A549 treated with CORT108297 at 1 μM for 4 hours (cell line): Measurements from ENCODE around the gene KIF7. TPM values are rescaled to one million over a fixed set of nuclear protein-coding genes. Genes with fewer than 3 reads are reported as not detected.

Experiments
- total RNA-seq: library from RNA; stranded (reverse); fragments of 200-300 nt; extraction: Qiagen RNA extraction; gene quantifications from 5 replicates; pipeline ENCODE4 v1.2.3, GENCODE V29; 2022

KIF7 gene
- 3.5 to 5.1 TPM (median 4.4 TPM) in 5 replicates for total RNA-seq

DNA sequence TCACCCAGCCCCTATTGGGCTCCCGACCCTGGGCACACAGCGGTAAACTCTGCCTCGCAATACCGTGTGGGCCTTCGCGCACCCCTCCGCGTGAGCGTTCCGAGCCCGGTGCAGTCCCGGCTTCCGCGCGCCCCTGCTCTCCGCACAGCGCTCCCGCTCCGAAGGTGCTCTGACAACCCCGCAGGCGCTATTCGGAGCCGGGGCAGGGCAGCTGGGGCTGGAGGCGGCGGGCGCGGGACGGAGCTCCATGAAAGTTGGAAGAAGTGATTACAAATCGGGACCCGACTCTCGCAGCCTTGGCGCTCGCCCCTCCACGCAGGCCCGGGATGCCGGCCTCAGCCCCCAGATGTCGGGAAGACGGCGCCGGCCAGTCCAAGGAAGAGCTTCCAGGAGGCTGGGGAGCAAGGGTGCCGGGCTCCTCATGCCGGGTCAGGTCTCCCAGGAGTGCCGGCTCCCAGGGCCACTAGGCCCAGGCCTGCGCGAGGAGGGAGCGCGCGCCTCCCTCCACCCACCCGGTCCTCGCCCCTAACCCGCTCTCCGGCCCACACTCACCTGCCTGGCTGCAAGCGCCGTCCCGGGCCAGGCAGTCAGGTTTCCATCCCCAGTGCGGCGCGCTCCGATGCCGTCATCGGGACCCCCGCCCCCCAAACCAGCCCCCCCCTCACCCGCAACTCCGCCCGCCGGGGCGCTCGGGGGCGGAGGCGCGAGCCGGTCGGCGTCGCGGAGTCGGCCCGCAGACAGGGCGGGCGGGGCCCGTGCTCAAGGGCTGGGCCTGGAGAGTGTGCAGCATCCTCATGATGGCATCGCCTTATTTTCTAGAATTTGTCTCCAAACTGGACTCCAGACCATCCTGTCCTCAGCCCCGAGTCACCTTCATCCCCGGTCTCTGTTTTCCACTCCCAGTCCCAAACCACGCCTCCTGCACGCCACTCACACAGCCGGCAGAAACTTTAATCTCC, at the start of gene KIF7:
KIF7 (minus strand) TSS at position 621 of the 959 bp plus-strand sequence. CDS start 2,537 bp downstream, outside the sequence.

DNA sequence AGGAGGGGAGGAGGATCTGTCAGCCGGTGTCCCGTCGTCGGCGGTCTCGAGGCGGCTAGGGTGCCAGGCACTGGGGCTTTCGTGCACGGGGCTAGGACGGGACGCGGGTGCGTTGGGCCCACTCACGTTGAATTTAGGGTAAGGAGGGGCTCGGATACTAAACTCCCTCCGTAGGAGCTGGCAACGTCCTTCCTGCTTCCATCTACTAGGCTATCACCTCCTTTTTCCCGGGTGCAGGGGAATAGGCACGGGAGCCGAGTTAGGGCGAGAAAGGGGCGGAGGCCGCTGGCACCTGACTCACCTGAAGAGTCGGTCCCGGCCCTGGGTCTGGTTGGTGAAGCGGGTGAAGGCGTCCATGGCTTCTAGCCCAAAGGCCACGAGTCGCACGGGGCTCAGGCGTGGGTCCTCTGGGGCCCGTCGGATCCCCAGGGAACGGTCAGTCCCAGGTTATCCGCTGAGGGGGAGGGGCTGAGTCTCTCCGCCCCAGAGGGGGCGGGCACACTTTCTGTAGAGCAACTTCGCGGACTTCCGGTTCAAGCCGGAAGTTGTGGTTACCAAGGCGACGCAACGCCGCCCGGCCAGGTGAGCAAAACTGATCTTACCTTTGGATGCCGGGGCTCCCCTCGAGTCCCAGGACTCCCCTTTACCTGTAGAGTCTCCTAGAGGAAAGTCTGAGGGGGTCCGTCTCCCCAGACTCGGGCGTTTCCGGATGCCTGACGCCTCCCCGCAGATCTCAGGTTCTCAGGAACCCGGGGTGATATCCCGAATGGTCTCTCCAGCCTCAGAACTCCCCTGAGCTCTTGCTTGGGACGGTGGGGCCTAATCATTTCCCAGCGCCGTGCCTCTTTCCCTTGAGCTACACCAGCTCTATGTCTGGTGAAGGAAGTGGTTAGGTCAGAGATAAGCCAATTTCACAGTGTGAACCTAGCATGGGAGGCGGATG, 35.3 kb upstream of the KIF7 start, which contains the start of the genes PEX11A and WDR93:
PEX11A (minus strand) TSS at position 479 of the 943 bp plus-strand sequence; CDS start at position 357, 122 bp downstream.
WDR93 (plus strand) TSS at position 536 of the 943 bp plus-strand sequence. CDS start 10,936 bp downstream, outside the sequence.

DNA sequence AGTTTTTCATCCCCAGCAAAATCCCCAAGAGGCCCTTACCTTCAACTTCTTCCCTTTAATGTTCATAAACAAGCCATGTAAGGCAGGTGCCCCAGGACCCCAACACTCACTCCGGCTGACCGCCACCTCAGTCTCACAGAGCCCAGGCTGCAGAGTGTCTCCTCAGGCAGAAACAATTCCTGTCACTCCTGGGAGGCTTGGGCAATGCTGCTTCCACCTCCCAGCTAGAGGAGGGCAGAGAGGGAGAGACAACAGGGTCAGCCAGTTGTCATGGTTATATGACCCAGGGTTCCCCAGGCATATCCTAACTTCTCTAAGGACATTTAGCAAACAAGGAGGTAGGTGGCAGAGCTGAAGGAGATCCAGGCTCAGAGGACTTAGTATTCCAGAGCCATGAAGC, 23.9 kb upstream of the KIF7 start, which contains the start of gene PLIN1:
PLIN1 (minus strand) TSS at position 156 of the 400 bp plus-strand sequence. CDS start 1,878 bp downstream, outside the sequence.

Other genes with a start within 250 kb of the KIF7 start
- gene RHCG, start 158.9 kb downstream of the KIF7 start, total RNA-seq = 37.1 to 45.3 TPM (median 39.8 TPM) in 5 replicates
- gene TICRR, start 80.0 kb downstream of the KIF7 start, total RNA-seq = 11.1 to 14.7 TPM (median 13.5 TPM) in 5 replicates
- gene PLIN1, start 23.9 kb upstream of the KIF7 start, total RNA-seq = 0.06 to 0.25 TPM (median 0.08 TPM) in 5 replicates
- 5.9 to 7.4 TPM (median 7.0 TPM) in 5 replicates for gene PEX11A, start 35.3 kb upstream of the KIF7 start, total RNA-seq
- gene WDR93, start 35.3 kb upstream of the KIF7 start, total RNA-seq = 0.11 to 0.23 TPM (median 0.14 TPM) in 5 replicates
- gene MESP1, start 95.8 kb upstream of the KIF7 start, total RNA-seq = 1.7 to 8.5 TPM (median 8.0 TPM) in 5 replicates
- 0.10 to 0.81 TPM (median 0.47 TPM) in 5 replicates for gene MESP2, start 120.9 kb upstream of the KIF7 start, total RNA-seq
- gene ANPEP, start 159.4 kb upstream of the KIF7 start, total RNA-seq = 37.6 to 48.1 TPM (median 44.0 TPM) in 5 replicates
- 34.8 to 82.2 TPM (median 38.8 TPM) in 5 replicates for gene AP3S2, start 238.5 kb upstream of the KIF7 start, total RNA-seq